GM12878 (cell line): Measurements from ENCODE around the gene SEMA6C. TPM values are rescaled to one million over a fixed set of nuclear protein-coding genes. Genes with fewer than 3 reads are reported as not detected.

Source experiments
- ATAC-seq: fragments of 200-7000 bp; cut with Tn5 transposase; 3 replicates; pipeline ENCODE4 v1.9.1; 2020; ENCODE audit warnings: mild to moderate bottlenecking, moderate library complexity
- BruUV-seq: library from RNA; stranded (reverse); fragments of 400-500 nt; replicated peaks from 2 replicates; lab custom pipeline; 2021; lab: Mats Ljungman, UMichigan
- CTCF ChIA-PET: fragments of 300-600 bp; sonication (Branson Sonifier 250); formaldehyde crosslinking; extraction: SDS; loops from one replicate; lab custom pipeline; 2021; ENCODE audit warnings: inconsistent platforms; lab: Yijun Ruan, JAX
- POLR2A ChIA-PET: fragments of 350-600 bp; formaldehyde crosslinking; extraction: SDS; loops from one replicate; lab custom pipeline; 2021; ENCODE audit warnings: inconsistent platforms; lab: Charles Lee
- RAD21 ChIA-PET: fragments of 300-600 bp; sonication (Branson Sonifier 250); formaldehyde crosslinking; loops from one replicate; lab custom pipeline; 2023; ENCODE audit warnings: antibody characterized with exemption; ENCODE audit not compliant: unreplicated experiment; lab: Charles Lee
- SMC1A ChIA-PET: fragments of 300-600 bp; sonication (Branson Sonifier 250); formaldehyde crosslinking; loops from one replicate; lab custom pipeline; 2023; ENCODE audit not compliant: unreplicated experiment, uncharacterized antibody; lab: Charles Lee
- DNase-seq: peaks from one replicate; pipeline ENCODE4 v3.0.0-alpha.2; 2011; ENCODE audit warnings: low read depth, low spot score
- FAIRE-seq: peaks from 3 replicates; lab custom pipeline; 2011; peaks lifted over from hg19 to GRCh38; lab: Jason Lieb, UNC
- H2AFZ ChIP-seq: 2 replicates; pipeline ENCODE4 v1.6.0; 2011; ENCODE audit warnings: low read depth, low read length, control low read depth; ENCODE audit not compliant: control insufficient read depth
- H3K27ac ChIP-seq: 2 replicates; pipeline ENCODE4 v1.5.1; 2011; ENCODE audit warnings: control low read depth; ENCODE audit not compliant: control insufficient read depth, insufficient read depth
- H3K27me3 ChIP-seq, 2 experiments: replicated peaks in 1 of 2; 2 replicates each; pipeline versions ENCODE4 v1.6.0 to v1.6.1; 2011; ENCODE audit warnings: low read length in 1 of 2; ENCODE audit not compliant: control insufficient read depth in 2 of 2, insufficient read depth in 2 of 2
- H3K36me3 ChIP-seq, 2 experiments: 2 replicates each; pipeline ENCODE4 v1.5.1; 2011; ENCODE audit warnings: low read length in 1 of 2; ENCODE audit not compliant: control insufficient read depth in 2 of 2, insufficient read depth in 2 of 2
- H3K4me1 ChIP-seq: 2 replicates; pipeline ENCODE4 v1.6.1; 2011; ENCODE audit warnings: mild to moderate bottlenecking, low read length, moderate library complexity, mixed read lengths; ENCODE audit not compliant: control insufficient read depth, insufficient read depth
- H3K4me2 ChIP-seq: 2 replicates; pipeline ENCODE4 v1.6.0; 2011; ENCODE audit warnings: control low read depth; ENCODE audit not compliant: control insufficient read depth, insufficient read depth
- H3K4me3 ChIP-seq: fragments of 200-600 bp; sonication (generic); 2 replicates; pipeline ENCODE4 v1.5.1; 2016
- H3K79me2 ChIP-seq: 2 replicates; pipeline ENCODE4 v1.6.0; 2011; ENCODE audit warnings: low read length; ENCODE audit not compliant: control insufficient read depth, insufficient read depth
- H3K9ac ChIP-seq: 2 replicates; pipeline ENCODE4 v1.8.0; 2011; ENCODE audit warnings: low read length, control low read depth, mixed read lengths; ENCODE audit not compliant: control insufficient read depth, insufficient read depth
- H3K9me3 ChIP-seq: replicated peaks from 3 replicates; pipeline ENCODE4 v1.5.1; 2011; ENCODE audit warnings: mild to moderate bottlenecking, low read length; ENCODE audit not compliant: control insufficient read depth, insufficient read depth
- H4K20me1 ChIP-seq: 2 replicates; pipeline ENCODE4 v1.6.0; 2011; ENCODE audit not compliant: control insufficient read depth, insufficient read depth
- NKRF ChIP-seq: fragments of 450-650 bp; conservative IDR thresholded peaks from 2 replicates; pipeline ENCODE4 v1.6.1; 2017; ENCODE audit warnings: mild to moderate bottlenecking, moderate library complexity
- NR2C2 ChIP-seq: IDR thresholded peaks from 2 replicates; pipeline ENCODE4 v1.6.1; 2011; ENCODE audit warnings: borderline replicate concordance, low read depth; ENCODE audit not compliant: control insufficient read depth, insufficient read length
- PAX5 ChIP-seq: IDR thresholded peaks from 2 replicates; pipeline ENCODE4 v1.6.1; 2011; ENCODE audit warnings: low read depth, low read length, borderline replicate concordance
- POLR2AphosphoS5 ChIP-seq: IDR thresholded peaks from 2 replicates; pipeline ENCODE4 v1.6.1; 2011; ENCODE audit warnings: mild to moderate bottlenecking, low read length, inconsistent platforms
- REST ChIP-seq: IDR thresholded peaks from 2 replicates; pipeline ENCODE4 v1.6.1; 2012; ENCODE audit warnings: mild to moderate bottlenecking, low read depth, low read length
- SIN3A ChIP-seq: IDR thresholded peaks from 2 replicates; pipeline ENCODE4 v1.6.1; 2012; ENCODE audit warnings: low read depth, low read length, improper control_type of control experiment
- SUPT20H ChIP-seq: IDR thresholded peaks from 2 replicates; pipeline ENCODE4 v1.6.1; 2011; ENCODE audit warnings: low read depth, mild to moderate bottlenecking, low read length, moderate library complexity, borderline replicate concordance; ENCODE audit not compliant: control insufficient read depth
- SUZ12 ChIP-seq: fragments of 200-600 bp; sonication (generic); IDR thresholded peaks from one replicate; pipeline ENCODE4 v1.6.1; 2018; ENCODE audit warnings: antibody characterized with exemption, mild to moderate bottlenecking; ENCODE audit not compliant: unreplicated experiment
- WGBS: methylation state at CpG from one replicate; pipeline ENCODE4 v1.1.6; 2016; ENCODE audit warnings: low lambda C conversion rate; ENCODE audit not compliant: insufficient replicate concordance, insufficient coverage; ENCODE audit errors: missing lambda C conversion rate; 5-methylcytosine and 5-hydroxymethylcytosine counted together
- in situ Hi-C: fragments of 300-500 bp; cut with MboI; formaldehyde crosslinking; loops from 9 replicates; pipeline ENCODE4 v1.14.3; 2018; ENCODE audit warnings: mixed read lengths
- intact Hi-C: fragments of 100-400 bp; cut with micrococcal nuclease; formaldehyde crosslinking; loops from one replicate; pipeline ENCODE4 v1.14.2; 2022; ENCODE audit not compliant: unreplicated experiment
- polyA plus RNA-seq, 11 experiments: library from polyadenylated mRNA; depleted of rRNA in 4 of 11; unstranded in 6 of 11; stranded (reverse) in 5 of 11; fragments of >200 nt; fragmentation: Nextera tagmentation in 4 of 11; fragmentation: Illumina TruSeq in 1 of 11; extraction: Ambion mirVana in 4 of 11; extraction: Trizol in 1 of 11; gene quantifications; 1 replicate in 1 of 11; 2 replicates in 10 of 11; pipeline versions ENCODE4 v1.2.1 to v1.2.3, GENCODE V29; 2011 to 2016; ENCODE audit warnings: inconsistent platforms in 2 of 11, missing spikeins in 2 of 11, low read depth in 1 of 11
- total RNA-seq, 4 experiments: library from RNA; depleted of rRNA in 3 of 4; stranded (reverse); fragments of >200 nt in 3 of 4; fragmentation: Illumina TruSeq in 1 of 4; extraction: Trizol in 1 of 4; gene quantifications; 2 replicates each; pipeline versions ENCODE4 v1.2.1 to v1.2.3, GENCODE V29; 2013 to 2021
- TF ChIP-seq, protein P1 (sequence below): fragments of 450-650 bp; IDR thresholded peaks from 2 replicates; pipeline ENCODE4 v1.6.1; 2017; ENCODE audit warnings: mild to moderate bottlenecking
- TF ChIP-seq, protein P2 (sequence below): fragments of 450-650 bp; IDR thresholded peaks from 2 replicates; pipeline ENCODE4 v1.6.1; 2017; ENCODE audit warnings: antibody characterized with exemption, mild to moderate bottlenecking, moderate library complexity

The SEMA6C gene
- total and polyA plus RNA-seq, 10 of the 15 experiments (the other 5 are each of a cell fraction or from before 2014, with no cell fraction given), result 0.13 to 2.2 (median 0.29) TPM; not detected in 1

DNA sequence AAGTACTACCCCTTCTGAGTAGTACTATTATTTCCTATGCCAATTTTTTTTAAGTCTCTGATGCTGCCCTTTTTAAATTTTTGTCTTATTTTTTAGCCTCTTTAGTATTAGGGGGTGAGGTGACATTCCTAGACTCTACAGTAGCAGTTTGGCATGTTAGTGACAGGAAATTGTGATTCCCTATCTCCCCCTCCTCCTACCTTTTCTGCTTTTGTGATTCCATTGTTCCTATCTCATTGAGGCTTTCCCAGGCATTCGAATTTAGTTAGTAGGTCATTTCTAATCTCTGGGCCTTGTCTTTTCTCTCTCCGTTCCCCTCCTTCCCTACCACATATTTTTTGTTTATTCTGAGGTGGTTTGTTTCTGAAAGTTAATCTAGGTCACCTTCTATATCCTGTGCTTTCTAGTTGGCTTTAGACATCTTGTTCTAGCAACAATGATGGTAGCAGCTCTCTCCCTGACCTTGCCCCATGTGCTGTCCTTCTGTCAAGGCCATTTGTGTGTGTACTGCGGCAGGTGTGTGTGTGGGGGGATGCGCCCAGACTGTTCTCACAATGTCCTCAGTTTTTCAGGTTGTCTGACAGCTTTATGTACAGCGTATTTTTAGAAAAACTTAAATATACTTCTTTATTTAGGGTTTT is 21.5 kb downstream of the SEMA6C start (continued):
- TF ChIP-seq NKRF, result no peak

- no peak for ATAC-seq
- CTCF ChIA-PET, result interaction anchor here (0.6 to 5.2 kb wide), 3 partner anchors 14 to 121 kb away, joined by 3 to 34 read pairs (median 3); no protein-coding TSS in a partner anchor
- RAD21 ChIA-PET, result interaction anchor here (1.6 kb wide), 1 partner anchor 14 kb away, joined by 5 read pairs; no protein-coding TSS in a partner anchor
- POLR2A ChIA-PET, result interaction anchor here (0.6 kb wide), 1 partner anchor 35 kb away, joined by 4 read pairs; no protein-coding TSS in a partner anchor
- FAIRE-seq, result no peak
- 96% methylated on average over 5 of the region's 5 CpGs for WGBS
- intact Hi-C loops (no loop called here), in situ Hi-C loops (no loop called here)
- SMC1A ChIA-PET, result interaction anchor here (1.6 kb wide), 1 partner anchor 14 kb away, joined by 7 read pairs; no protein-coding TSS in a partner anchor
- Histone ChIP-seq H3K4me1 (no peaks in the 10 kb centered on the region), H2AFZ (no peak overlapping the region), H3K79me2 (no peaks in the 10 kb centered on the region), H3K36me3 (no peaks in the 10 kb centered on the region), H3K27me3 (no peaks in the 10 kb centered on the region), H3K4me2 (no peak overlapping the region), H4K20me1 (no peaks in the 10 kb centered on the region), H3K9ac (no peak overlapping the region), H3K4me3 (no peak overlapping the region), H3K9me3 (no peaks in the 10 kb centered on the region), H3K27ac (no peak overlapping the region)
- DNase-seq, result no peak
- BruUV-seq, result no TSS peak
- TF ChIP-seq REST (no peak), PAX5 (no peak), SIN3A (no peak), NR2C2 (no peak), SUPT20H (no peak), POLR2AphosphoS5 (no peak), SUZ12 (no peak)
- TF ChIP-seq, protein P1, sequence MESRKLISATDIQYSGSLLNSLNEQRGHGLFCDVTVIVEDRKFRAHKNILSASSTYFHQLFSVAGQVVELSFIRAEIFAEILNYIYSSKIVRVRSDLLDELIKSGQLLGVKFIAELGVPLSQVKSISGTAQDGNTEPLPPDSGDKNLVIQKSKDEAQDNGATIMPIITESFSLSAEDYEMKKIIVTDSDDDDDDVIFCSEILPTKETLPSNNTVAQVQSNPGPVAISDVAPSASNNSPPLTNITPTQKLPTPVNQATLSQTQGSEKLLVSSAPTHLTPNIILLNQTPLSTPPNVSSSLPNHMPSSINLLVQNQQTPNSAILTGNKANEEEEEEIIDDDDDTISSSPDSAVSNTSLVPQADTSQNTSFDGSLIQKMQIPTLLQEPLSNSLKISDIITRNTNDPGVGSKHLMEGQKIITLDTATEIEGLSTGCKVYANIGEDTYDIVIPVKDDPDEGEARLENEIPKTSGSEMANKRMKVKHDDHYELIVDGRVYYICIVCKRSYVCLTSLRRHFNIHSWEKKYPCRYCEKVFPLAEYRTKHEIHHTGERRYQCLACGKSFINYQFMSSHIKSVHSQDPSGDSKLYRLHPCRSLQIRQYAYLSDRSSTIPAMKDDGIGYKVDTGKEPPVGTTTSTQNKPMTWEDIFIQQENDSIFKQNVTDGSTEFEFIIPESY, result no peak
- TF ChIP-seq, protein P2, sequence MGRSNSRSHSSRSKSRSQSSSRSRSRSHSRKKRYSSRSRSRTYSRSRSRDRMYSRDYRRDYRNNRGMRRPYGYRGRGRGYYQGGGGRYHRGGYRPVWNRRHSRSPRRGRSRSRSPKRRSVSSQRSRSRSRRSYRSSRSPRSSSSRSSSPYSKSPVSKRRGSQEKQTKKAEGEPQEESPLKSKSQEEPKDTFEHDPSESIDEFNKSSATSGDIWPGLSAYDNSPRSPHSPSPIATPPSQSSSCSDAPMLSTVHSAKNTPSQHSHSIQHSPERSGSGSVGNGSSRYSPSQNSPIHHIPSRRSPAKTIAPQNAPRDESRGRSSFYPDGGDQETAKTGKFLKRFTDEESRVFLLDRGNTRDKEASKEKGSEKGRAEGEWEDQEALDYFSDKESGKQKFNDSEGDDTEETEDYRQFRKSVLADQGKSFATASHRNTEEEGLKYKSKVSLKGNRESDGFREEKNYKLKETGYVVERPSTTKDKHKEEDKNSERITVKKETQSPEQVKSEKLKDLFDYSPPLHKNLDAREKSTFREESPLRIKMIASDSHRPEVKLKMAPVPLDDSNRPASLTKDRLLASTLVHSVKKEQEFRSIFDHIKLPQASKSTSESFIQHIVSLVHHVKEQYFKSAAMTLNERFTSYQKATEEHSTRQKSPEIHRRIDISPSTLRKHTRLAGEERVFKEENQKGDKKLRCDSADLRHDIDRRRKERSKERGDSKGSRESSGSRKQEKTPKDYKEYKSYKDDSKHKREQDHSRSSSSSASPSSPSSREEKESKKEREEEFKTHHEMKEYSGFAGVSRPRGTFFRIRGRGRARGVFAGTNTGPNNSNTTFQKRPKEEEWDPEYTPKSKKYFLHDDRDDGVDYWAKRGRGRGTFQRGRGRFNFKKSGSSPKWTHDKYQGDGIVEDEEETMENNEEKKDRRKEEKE, result no peak
These were observed 32.6 kb downstream of the SEMA6C start for GRCh38 chr1:151113877-151114276.
